GM10847 (cell line): ENCODE measurements around the gene TRERF1.

Experiments used
- POLR2A ChIP-seq: IDR thresholded peaks from 2 replicates; pipeline ENCODE4 v1.6.1; 2011; ENCODE audit not compliant: insufficient read length; ENCODE audit errors: extremely low read depth

The TRERF1 gene

GRCh38 chr6:42279966-42280629 lies 171.6 kb downstream of the TRERF1 start:
- TF ChIP-seq POLR2A = no peak

GRCh38 chr6:42279144-42279781 lies 172.5 kb downstream of the TRERF1 start:
- no peak for TF ChIP-seq POLR2A

- no peak for TF ChIP-seq POLR2A
Observed at GRCh38 chr6:42278131-42278853, 173.4 kb downstream of the TRERF1 start.

- no peak for TF ChIP-seq POLR2A
Observed at GRCh38 chr6:42276034-42276890, 175.5 kb downstream of the TRERF1 start.

- TF ChIP-seq POLR2A = no peak
Observed at GRCh38 chr6:42275376-42276033, 176.2 kb downstream of the TRERF1 start.

GRCh38 chr6:42274898-42275297 lies 176.8 kb downstream of the TRERF1 start:
- no peak for TF ChIP-seq POLR2A

GRCh38 chr6:42271834-42272805 lies 179.6 kb downstream of the TRERF1 start:
- no peak for TF ChIP-seq POLR2A

GRCh38 chr6:42269974-42270510 lies 181.7 kb downstream of the TRERF1 start:
- no peak for TF ChIP-seq POLR2A

GRCh38 chr6:42269553-42269952 lies 182.2 kb downstream of the TRERF1 start:
- no peak for TF ChIP-seq POLR2A

- TF ChIP-seq POLR2A = no peak
Observed at GRCh38 chr6:42268835-42269204, 182.9 kb downstream of the TRERF1 start.

GRCh38 chr6:42268016-42268834 lies 183.5 kb downstream of the TRERF1 start:
- TF ChIP-seq POLR2A = no peak

- TF ChIP-seq POLR2A = no peak
Observed at GRCh38 chr6:42266538-42266937, 185.2 kb downstream of the TRERF1 start.
